Subcutaneous abdominal adipose tissue (tissue), 5 donors: ENCODE results near the gene BCL2.

Experiments used
- H3K27ac ChIP-seq: one replicate; pipeline ENCODE4 v1.7.0; 2013; ENCODE audit warnings: low read depth, mild to moderate bottlenecking, inconsistent platforms, low read length, moderate library complexity
- H3K27me3 ChIP-seq, 5 donors: one replicate each; pipeline ENCODE4 v1.7.0; 2013; ENCODE audit warnings: low read length in 5 of 5, inconsistent platforms in 1 of 5; ENCODE audit not compliant: control insufficient read depth in 5 of 5, insufficient read depth in 4 of 5
- H3K36me3 ChIP-seq, 5 donors: one replicate each; pipeline ENCODE4 v1.7.0; 2013; ENCODE audit warnings: low read length in 5 of 5; ENCODE audit not compliant: control insufficient read depth in 5 of 5, insufficient read depth in 5 of 5
- H3K4me1 ChIP-seq, 5 donors: one replicate each; pipeline ENCODE4 v1.7.0; 2013; ENCODE audit warnings: low read length in 5 of 5, mild to moderate bottlenecking in 3 of 5, moderate library complexity in 1 of 5; ENCODE audit not compliant: control insufficient read depth in 5 of 5, insufficient read depth in 5 of 5
- H3K4me3 ChIP-seq, 5 donors: one replicate each; pipeline ENCODE4 v1.7.0; 2013; ENCODE audit warnings: low read length in 5 of 5, low read depth in 1 of 5
- H3K9ac ChIP-seq, 5 donors: one replicate each; pipeline ENCODE4 v1.7.0; 2013; ENCODE audit warnings: low read length in 5 of 5, mild to moderate bottlenecking in 4 of 5, moderate library complexity in 3 of 5
- H3K9me3 ChIP-seq, 5 donors: one replicate each; pipeline ENCODE4 v1.7.0; 2013; ENCODE audit warnings: low read length in 5 of 5; ENCODE audit not compliant: control insufficient read depth in 5 of 5
- donor health status: healthy.
- donor health status: healthy.
- donor health status: healthy.
- donor health status: healthy.
- donor health status: healthy.

The BCL2 gene

GRCh38 chr18:63158012-63158631 lies 161.4 kb downstream of the BCL2 start:
- H3K4me1 ChIP-seq, result peaks cover 3 to 37% (median 31%) of the 10 kb centered on the region in 5 donors
- no peaks in the 10 kb centered on the region for H3K36me3 ChIP-seq
- H3K9me3 ChIP-seq, result no peaks in the 10 kb centered on the region
- no peaks in the 10 kb centered on the region for H3K27me3 ChIP-seq
- H3K4me3 ChIP-seq, result no peak overlapping the region
- no peak overlapping the region for H3K9ac ChIP-seq
- H3K27ac ChIP-seq, result peak overlapping the region; percentile 34

GRCh38 chr18:63157293-63158011 lies 162.1 kb downstream of the BCL2 start:
- no peaks in the 10 kb centered on the region for H3K9me3 ChIP-seq
- H3K27me3 ChIP-seq, result no peaks in the 10 kb centered on the region
- H3K9ac ChIP-seq, result peak overlapping the region in 1 of 5 donors; percentile 2
- H3K4me3 ChIP-seq, result no peak overlapping the region
- no peaks in the 10 kb centered on the region for H3K36me3 ChIP-seq
- H3K27ac ChIP-seq, result peak overlapping the region; percentile 34
- peaks cover 3 to 35% (median 27%) of the 10 kb centered on the region in 5 donors for H3K4me1 ChIP-seq

- Histone ChIP-seq H3K4me3 (peak overlapping the region in 3 of 5 donors; percentile 29 to 57 (median 44)), H3K9me3 (no peaks in the 10 kb centered on the region), H3K27ac (peak overlapping the region; percentile 47), H3K27me3 (no peaks in the 10 kb centered on the region), H3K9ac (peak overlapping the region in 2 of 5 donors; percentile 19 to 48), H3K36me3 (no peaks in the 10 kb centered on the region), H3K4me1 (peaks cover 0 to 22% (median 14%) of the 10 kb centered on the region in 5 donors)
These were observed 163.4 kb downstream of the BCL2 start for GRCh38 chr18:63155910-63156773.

- H3K9ac ChIP-seq, result peak overlapping the region in 2 of 5 donors; percentile 19 to 48
- H3K27ac ChIP-seq, result peak overlapping the region; percentile 39
- no peaks in the 10 kb centered on the region for H3K9me3 ChIP-seq
- H3K4me1 ChIP-seq, result peaks cover 0 to 17% (median 11%) of the 10 kb centered on the region in 5 donors
- H3K27me3 ChIP-seq, result no peaks in the 10 kb centered on the region
- no peaks in the 10 kb centered on the region for H3K36me3 ChIP-seq
- peak overlapping the region; percentile 29 to 57 (median 52) for H3K4me3 ChIP-seq
These were observed 164.3 kb downstream of the BCL2 start for GRCh38 chr18:63155169-63155852.

- Histone ChIP-seq H3K4me3 (no peak overlapping the region), H3K9me3 (no peaks in the 10 kb centered on the region), H3K9ac (no peak overlapping the region), H3K27ac (peak overlapping the region; percentile 39), H3K27me3 (no peaks in the 10 kb centered on the region), H3K36me3 (no peaks in the 10 kb centered on the region), H3K4me1 (peaks cover 0 to 17% (median 11%) of the 10 kb centered on the region in 5 donors)
These were observed 165.0 kb downstream of the BCL2 start for GRCh38 chr18:63154350-63155152.

- Histone ChIP-seq H3K9me3 (no peaks in the 10 kb centered on the region), H3K4me3 (no peak overlapping the region), H3K9ac (no peak overlapping the region), H3K4me1 (peaks cover 0 to 33% (median 22%) of the 10 kb centered on the region in 5 donors), H3K27ac (no peak overlapping the region), H3K27me3 (no peaks in the 10 kb centered on the region), H3K36me3 (no peaks in the 10 kb centered on the region)
These were observed 166.8 kb downstream of the BCL2 start for GRCh38 chr18:63152791-63153190.

- Histone ChIP-seq H3K27ac (peak overlapping the region; percentile 9), H3K9me3 (no peaks in the 10 kb centered on the region), H3K4me1 (peaks cover 0 to 40% (median 29%) of the 10 kb centered on the region in 5 donors)
These were observed 167.5 kb downstream of the BCL2 start for GRCh38 chr18:63152096-63152495.

GRCh38 chr18:63151539-63151938 lies 168.0 kb downstream of the BCL2 start:
- Histone ChIP-seq H3K36me3 (no peaks in the 10 kb centered on the region), H3K9me3 (no peaks in the 10 kb centered on the region), H3K27me3 (no peaks in the 10 kb centered on the region), H3K27ac (peak overlapping the region; percentile 9), H3K4me1 (peaks cover 0 to 45% (median 33%) of the 10 kb centered on the region in 5 donors), H3K9ac (no peak overlapping the region), H3K4me3 (no peak overlapping the region)

More at GRCh38 chr18:63152096-63152495, 167.5 kb downstream of the BCL2 start:
- Histone ChIP-seq H3K4me3 (no peak overlapping the region), H3K36me3 (no peaks in the 10 kb centered on the region), H3K27me3 (no peaks in the 10 kb centered on the region), H3K9ac (no peak overlapping the region)

GRCh38 chr18:63150942-63151421 lies 168.6 kb downstream of the BCL2 start:
- Histone ChIP-seq H3K27ac (peak overlapping the region; percentile 43), H3K4me1 (peaks cover 0 to 45% (median 39%) of the 10 kb centered on the region in 5 donors), H3K4me3 (no peak overlapping the region), H3K9ac (no peak overlapping the region), H3K36me3 (no peaks in the 10 kb centered on the region), H3K27me3 (no peaks in the 10 kb centered on the region), H3K9me3 (no peaks in the 10 kb centered on the region)
